HG03354 (cell line): Measurements from ENCODE around the gene PTCH2.
"Not testable (repeated sequence)": the region's sequence is repeated elsewhere in the genome, so short reads cannot be mapped to it uniquely, and the experiment has no call there.

Experiments used
- ATAC-seq: cut with Tn5 transposase; IDR thresholded peaks from one replicate; pipeline ENCODE4 v1.9.1; 2021; ENCODE audit warnings: mild to moderate bottlenecking; ENCODE audit not compliant: unreplicated experiment, poor library complexity, severe bottlenecking

The PTCH2 gene

GRCh38 chr1:44847845-44848244 is 4.8 kb upstream of the PTCH2 start:
- ATAC-seq, result no peak

- no peak for ATAC-seq
These were observed 3.9 kb upstream of the PTCH2 start for GRCh38 chr1:44846985-44847384.

GRCh38 chr1:44842486-44842861 is 579 bp downstream of the PTCH2 start:
- ATAC-seq, result no peak

GRCh38 chr1:44839576-44839975 is 3.5 kb downstream of the PTCH2 start:
- no peak for ATAC-seq

GRCh38 chr1:44838294-44838693 is 4.8 kb downstream of the PTCH2 start:
- not testable (repeated sequence) for ATAC-seq

- peak; percentile 82 for ATAC-seq
These were observed 7.0 kb downstream of the PTCH2 start for GRCh38 chr1:44835738-44836675.

GRCh38 chr1:44834328-44834727 is 8.7 kb downstream of the PTCH2 start:
- no peak for ATAC-seq

GRCh38 chr1:44832056-44832705 is 10.9 kb downstream of the PTCH2 start:
- ATAC-seq, result no peak

GRCh38 chr1:44831516-44831915 is 11.5 kb downstream of the PTCH2 start:
- no peak for ATAC-seq

- ATAC-seq, result no peak
These were observed 12.2 kb downstream of the PTCH2 start for GRCh38 chr1:44830900-44831304.

GRCh38 chr1:44829506-44830384 is 13.3 kb downstream of the PTCH2 start:
- ATAC-seq, result no peak

- ATAC-seq, result no peak
These were observed 14.1 kb downstream of the PTCH2 start for GRCh38 chr1:44828841-44829440.

- ATAC-seq, result no peak
These were observed 14.9 kb downstream of the PTCH2 start for GRCh38 chr1:44828003-44828651.

- ATAC-seq, result no peak
These were observed 15.7 kb downstream of the PTCH2 start for GRCh38 chr1:44827197-44828002.

- no peak for ATAC-seq
These were observed 16.5 kb downstream of the PTCH2 start for GRCh38 chr1:44826375-44827196.

GRCh38 chr1:44824392-44824791 is 18.7 kb downstream of the PTCH2 start:
- not testable (repeated sequence) for ATAC-seq

- ATAC-seq, result no peak
These were observed 20.0 kb downstream of the PTCH2 start for GRCh38 chr1:44822981-44823451.
